ENCODE results near the gene SEC22B. TPM values are rescaled to one million over a fixed set of nuclear protein-coding genes. Genes with fewer than 3 reads are reported as not detected.
"Not testable (repeated sequence)": the region's sequence is repeated elsewhere in the genome, so short reads cannot be mapped to it uniquely, and the experiment has no call there.

Gene SEC22B
- total RNA-seq (10 to 100 TPM; 34.2 to 39.7 TPM), polyA plus RNA-seq (10 to 100 TPM; 23.7 to 26.6 TPM)
- long read RNA-seq, donor 1, full-length matches to known transcripts: 160 of 185 reads
- long read RNA-seq, donor 1, partial matches to known transcripts: 4 of 185 reads
- long read RNA-seq, donor 1, other reads (novel, unspliced or antisense): 21 of 185 reads
- long read RNA-seq, donor 2, full-length matches to known transcripts: 35 of 42 reads
- long read RNA-seq, donor 2, partial matches to known transcripts: 0 of 42 reads
- long read RNA-seq, donor 2, other reads (novel, unspliced or antisense): 7 of 42 reads

GRCh38 chr1:120176092-120176855 lies at the start of gene SEC22B:
Gene SEC22B (minus strand): TSS chr1:120176520. CDS start chr1:120176381, 139 bp downstream.
- H3K27me3 ChIP-seq (ENCODE audit: control insufficient read depth in 1 of 2, insufficient read depth in 2 of 2, low read length in 1 of 2): no peaks in the 10 kb centered on the region
- intact Hi-C loops (cut with DNase I): no loop called here
- H3K4me1 ChIP-seq (ENCODE audit: control insufficient read depth in 1 of 2, insufficient read depth in 2 of 2, low read length in 2 of 2): peaks cover 0 to 4% of the 10 kb centered on the region in 2 donors
- H3K27ac ChIP-seq (ENCODE audit: low read depth in 1 of 2, low read length in 2 of 2): peak within 1 kb of the TSS in 1 of 2 donors; percentile 30
- no peaks in the 10 kb centered on the region for H3K9me3 ChIP-seq (ENCODE audit: control insufficient read depth, low read length)
- no peaks in the 10 kb centered on the region for H3K36me3 ChIP-seq (ENCODE audit: control insufficient read depth in 1 of 2, insufficient read depth in 2 of 2, low read length in 1 of 2)
- peak; percentile 92 to 93 for DNase-seq
- peak; percentile 95 for ATAC-seq (ENCODE audit: low FRiP score)
- H3K4me3 ChIP-seq (ENCODE audit: low read length in 2 of 2): peak within 1 kb of the TSS; percentile 30 to 72
- 3% methylated on average over 39 of the region's 39 CpGs for WGBS, 2 donors

GRCh38 chr1:120217933-120218332 lies 41.6 kb upstream of the SEC22B start:
- H3K9me3 ChIP-seq (ENCODE audit: control insufficient read depth, low read length); H3K4me3 ChIP-seq (ENCODE audit: low read length in 2 of 2); intact Hi-C loops (cut with DNase I); H3K4me1 ChIP-seq (ENCODE audit: control insufficient read depth in 1 of 2, insufficient read depth in 2 of 2, low read length in 2 of 2); H3K36me3 ChIP-seq (ENCODE audit: control insufficient read depth in 1 of 2, insufficient read depth in 2 of 2, low read length in 1 of 2); H3K27me3 ChIP-seq (ENCODE audit: control insufficient read depth in 1 of 2, insufficient read depth in 2 of 2, low read length in 1 of 2); H3K27ac ChIP-seq (ENCODE audit: low read depth in 1 of 2, low read length in 2 of 2); DNase-seq: not testable (repeated sequence)
- WGBS, 2 donors: 78 to 91% methylated on average over 2 of the region's 2 CpGs
- ATAC-seq (ENCODE audit: low FRiP score): peak; percentile 70

- DNase-seq; intact Hi-C loops (cut with DNase I): not testable (repeated sequence)
- WGBS, 2 donors: 47 to 60% methylated on average over 2 of the region's 3 CpGs
Measured at GRCh38 chr1:120217175-120217929, 41.0 kb upstream of the SEC22B start.

GRCh38 chr1:120213606-120214005 lies 37.3 kb upstream of the SEC22B start:
- H3K9me3 ChIP-seq (ENCODE audit: control insufficient read depth, low read length); H3K27ac ChIP-seq (ENCODE audit: low read depth in 1 of 2, low read length in 2 of 2); DNase-seq; intact Hi-C loops (cut with DNase I); H3K36me3 ChIP-seq (ENCODE audit: control insufficient read depth in 1 of 2, insufficient read depth in 2 of 2, low read length in 1 of 2); H3K4me3 ChIP-seq (ENCODE audit: low read length in 2 of 2); H3K27me3 ChIP-seq (ENCODE audit: control insufficient read depth in 1 of 2, insufficient read depth in 2 of 2, low read length in 1 of 2); H3K4me1 ChIP-seq (ENCODE audit: control insufficient read depth in 1 of 2, insufficient read depth in 2 of 2, low read length in 2 of 2): not testable (repeated sequence)
- WGBS, 2 donors: no CpG with 5 or more reads among the region's 2 CpGs
- peak; percentile 79 for ATAC-seq (ENCODE audit: low FRiP score)

More at GRCh38 chr1:120217175-120217929, 41.0 kb upstream of the SEC22B start:
- not testable (repeated sequence) for H3K27ac ChIP-seq (ENCODE audit: low read depth in 1 of 2, low read length in 2 of 2); H3K27me3 ChIP-seq (ENCODE audit: control insufficient read depth in 1 of 2, insufficient read depth in 2 of 2, low read length in 1 of 2); H3K4me3 ChIP-seq (ENCODE audit: low read length in 2 of 2); H3K36me3 ChIP-seq (ENCODE audit: control insufficient read depth in 1 of 2, insufficient read depth in 2 of 2, low read length in 1 of 2); H3K9me3 ChIP-seq (ENCODE audit: control insufficient read depth, low read length); H3K4me1 ChIP-seq (ENCODE audit: control insufficient read depth in 1 of 2, insufficient read depth in 2 of 2, low read length in 2 of 2)
- ATAC-seq (ENCODE audit: low FRiP score): peak; percentile 88

GRCh38 chr1:120210754-120211153 lies 34.4 kb upstream of the SEC22B start:
- H3K27me3 ChIP-seq (ENCODE audit: control insufficient read depth in 1 of 2, insufficient read depth in 2 of 2, low read length in 1 of 2); H3K27ac ChIP-seq (ENCODE audit: low read depth in 1 of 2, low read length in 2 of 2); intact Hi-C loops (cut with DNase I); ATAC-seq (ENCODE audit: low FRiP score); H3K9me3 ChIP-seq (ENCODE audit: control insufficient read depth, low read length); H3K4me3 ChIP-seq (ENCODE audit: low read length in 2 of 2); H3K4me1 ChIP-seq (ENCODE audit: control insufficient read depth in 1 of 2, insufficient read depth in 2 of 2, low read length in 2 of 2); H3K36me3 ChIP-seq (ENCODE audit: control insufficient read depth in 1 of 2, insufficient read depth in 2 of 2, low read length in 1 of 2); DNase-seq: not testable (repeated sequence)
- WGBS, 2 donors: no CpG with 5 or more reads among the region's 6 CpGs

- H3K27me3 ChIP-seq (ENCODE audit: control insufficient read depth in 1 of 2, insufficient read depth in 2 of 2, low read length in 1 of 2); intact Hi-C loops (cut with DNase I); H3K9me3 ChIP-seq (ENCODE audit: control insufficient read depth, low read length); H3K27ac ChIP-seq (ENCODE audit: low read depth in 1 of 2, low read length in 2 of 2); H3K36me3 ChIP-seq (ENCODE audit: control insufficient read depth in 1 of 2, insufficient read depth in 2 of 2, low read length in 1 of 2); H3K4me3 ChIP-seq (ENCODE audit: low read length in 2 of 2); H3K4me1 ChIP-seq (ENCODE audit: control insufficient read depth in 1 of 2, insufficient read depth in 2 of 2, low read length in 2 of 2): not testable (repeated sequence)
- ATAC-seq (ENCODE audit: low FRiP score) (peak; percentile 67), DNase-seq (peak in 1 of 2 donors; percentile 73)
- 9 to 14% methylated on average over 28 to 50 of the region's 55 CpGs for WGBS, 2 donors
Measured at GRCh38 chr1:120196863-120197775, 20.8 kb upstream of the SEC22B start.

- H3K4me1 ChIP-seq (ENCODE audit: control insufficient read depth in 1 of 2, insufficient read depth in 2 of 2, low read length in 2 of 2); H3K27ac ChIP-seq (ENCODE audit: low read depth in 1 of 2, low read length in 2 of 2); ATAC-seq (ENCODE audit: low FRiP score); intact Hi-C loops (cut with DNase I); H3K9me3 ChIP-seq (ENCODE audit: control insufficient read depth, low read length); H3K36me3 ChIP-seq (ENCODE audit: control insufficient read depth in 1 of 2, insufficient read depth in 2 of 2, low read length in 1 of 2); H3K27me3 ChIP-seq (ENCODE audit: control insufficient read depth in 1 of 2, insufficient read depth in 2 of 2, low read length in 1 of 2); DNase-seq; H3K4me3 ChIP-seq (ENCODE audit: low read length in 2 of 2): not testable (repeated sequence)
- 50 to 59% methylated on average over 1 to 2 of the region's 3 CpGs for WGBS, 2 donors
Measured at GRCh38 chr1:120188626-120189025, 12.3 kb upstream of the SEC22B start.

GRCh38 chr1:120182176-120182707 lies 5.9 kb upstream of the SEC22B start:
- H3K36me3 ChIP-seq (ENCODE audit: control insufficient read depth in 1 of 2, insufficient read depth in 2 of 2, low read length in 1 of 2); H3K9me3 ChIP-seq (ENCODE audit: control insufficient read depth, low read length); H3K4me1 ChIP-seq (ENCODE audit: control insufficient read depth in 1 of 2, insufficient read depth in 2 of 2, low read length in 2 of 2); H3K4me3 ChIP-seq (ENCODE audit: low read length in 2 of 2); H3K27ac ChIP-seq (ENCODE audit: low read depth in 1 of 2, low read length in 2 of 2); DNase-seq; ATAC-seq (ENCODE audit: low FRiP score); intact Hi-C loops (cut with DNase I); H3K27me3 ChIP-seq (ENCODE audit: control insufficient read depth in 1 of 2, insufficient read depth in 2 of 2, low read length in 1 of 2): not testable (repeated sequence)
- 76 to 86% methylated on average over 2 of the region's 2 CpGs for WGBS, 2 donors
